ENCODE data around the gene LHFPL2. TPM values are rescaled to one million over a fixed set of nuclear protein-coding genes. Genes with fewer than 3 reads are reported as not detected.

The LHFPL2 gene
- total and polyA plus RNA-seq, 3 donors from 2014 or later = 24.8 to 48.6 (median 42.8) TPM

DNA sequence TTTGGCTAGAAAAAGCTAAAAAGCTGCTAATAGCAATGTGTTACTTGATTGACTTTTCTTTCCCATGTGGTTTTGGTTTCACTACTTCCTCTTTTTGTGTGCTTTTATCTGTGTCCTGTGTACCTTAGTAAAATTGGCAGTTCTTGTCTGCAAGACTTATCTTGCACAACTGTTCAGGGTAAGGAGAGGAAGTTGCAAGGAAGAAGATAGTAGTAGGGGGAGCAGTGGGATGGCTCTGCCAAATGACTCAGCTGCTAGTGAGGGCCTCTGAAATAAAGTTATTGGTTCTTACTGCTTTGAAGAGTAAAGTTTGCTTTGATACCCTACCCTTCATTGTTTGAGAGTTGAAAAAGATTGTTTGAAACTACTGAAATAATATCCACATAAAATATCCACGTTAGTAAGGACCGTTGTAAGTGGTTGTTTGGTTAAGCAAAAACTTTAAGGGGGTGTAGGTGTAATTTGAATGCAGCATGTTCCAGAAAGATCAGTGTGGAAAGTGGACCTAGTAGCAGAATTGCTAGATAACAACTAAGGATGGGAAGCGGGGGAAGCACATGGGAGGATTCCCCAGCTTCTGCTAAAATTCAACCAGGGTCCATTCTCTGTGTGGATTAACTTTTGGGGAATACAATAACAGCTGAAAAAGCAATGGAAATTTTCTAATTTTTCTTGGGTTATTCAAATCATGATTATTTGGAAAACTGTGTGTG is 164.6 kb downstream of the LHFPL2 start:
- no peak for DNase-seq

DNA sequence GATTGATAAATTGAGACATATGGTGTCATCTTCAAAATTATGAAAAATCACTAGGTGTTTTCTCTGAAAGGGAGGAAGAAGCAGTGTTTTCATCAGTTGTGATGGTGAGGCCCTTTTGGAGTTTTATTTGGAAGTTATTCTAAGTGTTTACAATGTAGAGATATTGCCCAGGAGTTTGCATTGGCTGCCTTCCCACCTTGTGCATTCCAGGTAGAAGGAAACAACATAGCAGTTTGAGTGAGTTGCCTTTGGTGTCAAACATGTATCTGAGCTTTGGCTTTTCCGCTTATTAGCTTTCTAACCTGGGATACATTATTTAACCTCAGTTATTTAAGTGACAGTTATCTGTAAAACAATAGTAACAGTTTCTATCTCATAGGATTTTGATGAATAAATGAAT is 165.6 kb downstream of the LHFPL2 start:
- 86 to 95% methylated on average over 1 of the region's 1 CpG for WGBS, 2 donors
- H3K4me3 ChIP-seq = no peak overlapping the region

More for the DNA sequence above, 164.6 kb downstream of the LHFPL2 start:
- no peak overlapping the region for H3K27ac ChIP-seq
- H3K9me3 ChIP-seq = no peaks in the 10 kb centered on the region
- TF ChIP-seq POLR2A (IDR thresholded peaks at IDR 0.05) = no peak
- TF ChIP-seq, protein P1, sequence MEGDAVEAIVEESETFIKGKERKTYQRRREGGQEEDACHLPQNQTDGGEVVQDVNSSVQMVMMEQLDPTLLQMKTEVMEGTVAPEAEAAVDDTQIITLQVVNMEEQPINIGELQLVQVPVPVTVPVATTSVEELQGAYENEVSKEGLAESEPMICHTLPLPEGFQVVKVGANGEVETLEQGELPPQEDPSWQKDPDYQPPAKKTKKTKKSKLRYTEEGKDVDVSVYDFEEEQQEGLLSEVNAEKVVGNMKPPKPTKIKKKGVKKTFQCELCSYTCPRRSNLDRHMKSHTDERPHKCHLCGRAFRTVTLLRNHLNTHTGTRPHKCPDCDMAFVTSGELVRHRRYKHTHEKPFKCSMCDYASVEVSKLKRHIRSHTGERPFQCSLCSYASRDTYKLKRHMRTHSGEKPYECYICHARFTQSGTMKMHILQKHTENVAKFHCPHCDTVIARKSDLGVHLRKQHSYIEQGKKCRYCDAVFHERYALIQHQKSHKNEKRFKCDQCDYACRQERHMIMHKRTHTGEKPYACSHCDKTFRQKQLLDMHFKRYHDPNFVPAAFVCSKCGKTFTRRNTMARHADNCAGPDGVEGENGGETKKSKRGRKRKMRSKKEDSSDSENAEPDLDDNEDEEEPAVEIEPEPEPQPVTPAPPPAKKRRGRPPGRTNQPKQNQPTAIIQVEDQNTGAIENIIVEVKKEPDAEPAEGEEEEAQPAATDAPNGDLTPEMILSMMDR (IDR thresholded peaks at IDR 0.05) = no peak
- WGBS, 2 donors = 62 to 67% methylated on average over 3 of the region's 3 CpGs
- no peak overlapping the region for H3K4me3 ChIP-seq
- no peaks in the 10 kb centered on the region for H3K27me3 ChIP-seq
- H3K36me3 ChIP-seq (ENCODE audit: low read depth, missing control alignments) = no peaks in the 10 kb centered on the region
- intact Hi-C loops (cut with DNase I; ENCODE audit: low total_unique reads) = no loop called here
- H3K4me1 ChIP-seq = no peaks in the 10 kb centered on the region

DNA sequence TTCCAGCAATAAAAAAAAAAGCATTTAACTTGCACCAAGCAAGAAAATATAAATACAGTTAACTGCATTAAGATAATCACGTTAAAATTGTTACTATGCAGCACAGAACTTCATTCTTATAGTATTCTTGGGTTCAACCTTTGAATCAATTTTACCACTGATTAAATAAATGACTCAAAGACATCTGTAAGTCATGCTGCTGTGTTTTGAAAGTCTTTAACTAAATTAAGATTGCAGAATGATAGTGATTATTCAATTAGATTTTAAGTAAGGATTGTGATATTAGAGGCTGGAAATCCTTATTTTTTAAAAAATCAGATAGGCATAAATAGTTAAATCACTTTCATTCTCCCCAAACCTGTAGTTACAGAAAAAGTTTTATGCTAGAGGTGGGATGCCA is 171.8 kb downstream of the LHFPL2 start:
- DNase-seq = no peak
- Histone ChIP-seq H3K9me3 (no peaks in the 10 kb centered on the region), H3K27ac (no peak overlapping the region), H3K4me3 (no peak overlapping the region), H3K4me1 (no peaks in the 10 kb centered on the region), H3K36me3 (ENCODE audit: low read depth, missing control alignments) (no peaks in the 10 kb centered on the region), H3K27me3 (no peaks in the 10 kb centered on the region)
- WGBS, 2 donors = 76 to 80% methylated on average over 1 of the region's 1 CpG
- no peak for TF ChIP-seq POLR2A (IDR thresholded peaks at IDR 0.05)
- TF ChIP-seq, protein P1 (IDR thresholded peaks at IDR 0.05) = no peak
- intact Hi-C loops (cut with DNase I; ENCODE audit: low total_unique reads) = no loop called here

More for the DNA sequence above, 165.6 kb downstream of the LHFPL2 start:
- no peaks in the 10 kb centered on the region for H3K9me3 ChIP-seq
- no peaks in the 10 kb centered on the region for H3K27me3 ChIP-seq
- no peak overlapping the region for H3K27ac ChIP-seq
- no peak for TF ChIP-seq POLR2A (IDR thresholded peaks at IDR 0.05)
- TF ChIP-seq, protein P1 (IDR thresholded peaks at IDR 0.05) = no peak
- H3K4me1 ChIP-seq = no peaks in the 10 kb centered on the region
- no peak for DNase-seq
- intact Hi-C loops (cut with DNase I; ENCODE audit: low total_unique reads) = no loop called here
- H3K36me3 ChIP-seq (ENCODE audit: low read depth, missing control alignments) = no peaks in the 10 kb centered on the region

DNA sequence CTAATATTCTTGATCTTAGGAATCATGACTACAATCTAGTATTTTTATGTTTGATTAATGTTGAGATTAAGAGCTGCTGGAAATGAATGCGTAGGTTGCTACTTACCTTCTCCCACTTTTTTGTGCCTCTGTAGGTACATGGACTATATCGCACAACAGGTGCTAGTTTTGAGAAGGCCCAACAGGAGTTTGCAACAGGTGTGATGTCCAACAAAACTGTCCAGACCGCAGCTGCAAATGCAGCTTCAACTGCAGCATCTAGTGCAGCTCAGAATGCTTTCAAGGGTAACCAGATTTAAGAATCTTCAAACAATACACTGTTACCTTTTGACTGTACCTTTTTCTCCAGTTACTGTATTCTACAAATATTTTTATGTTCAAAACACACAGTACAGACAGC is 173.2 kb downstream of the LHFPL2 start:
- DNase-seq = no peak
- WGBS, 2 donors = 91 to 98% methylated on average over 3 of the region's 3 CpGs
- intact Hi-C loops (cut with DNase I; ENCODE audit: low total_unique reads) = no loop called here

More for the DNA sequence above, 173.2 kb downstream of the LHFPL2 start:
- TF ChIP-seq POLR2A (IDR thresholded peaks at IDR 0.05) = no peak
- TF ChIP-seq, protein P1 (IDR thresholded peaks at IDR 0.05) = no peak
- Histone ChIP-seq H3K4me3 (no peak overlapping the region), H3K27me3 (no peaks in the 10 kb centered on the region), H3K36me3 (ENCODE audit: low read depth, missing control alignments) (no peaks in the 10 kb centered on the region), H3K9me3 (no peaks in the 10 kb centered on the region), H3K27ac (no peak overlapping the region), H3K4me1 (no peaks in the 10 kb centered on the region)

All from testis (tissue), 3 donors.